Stimulated activated naive B cell treated with anti-CD40 and anti-IgM and Interleukin-4, amounts not matched to agents 10 μg/mL and 1 μg/mL and 100 μg/mL, for 72 hours (primary cell): ENCODE measurements around the gene CEP85.
A peak's percentile ranks its signal among the peaks of the same experiment; 100 is the strongest.
"Not testable (repeated sequence)": the region's sequence is repeated elsewhere in the genome, so short reads cannot be mapped to it uniquely, and the experiment has no call there.

Source experiments
- ATAC-seq, 2 donors: fragments of 150-1000 bp; cut with Tn5 transposase; replicated peaks; 2 replicates each; pipeline ENCODE4 v1.10.0; 2021; ENCODE audit warnings: moderate library complexity in 1 of 2
- DNase-seq: peaks from one replicate; pipeline ENCODE4 v3.0.0; 2021
- H3K27ac Mint-ChIP-seq: one replicate; pipeline ENCODE4 v1.8.0; 2022; ENCODE audit warnings: mild to moderate bottlenecking, mixed read lengths
- H3K27me3 Mint-ChIP-seq, 2 donors: one replicate each; pipeline ENCODE4 v1.8.0; 2022; ENCODE audit warnings: mixed read lengths in 2 of 2
- H3K36me3 Mint-ChIP-seq, 2 donors: one replicate each; pipeline ENCODE4 v1.8.0; 2022; ENCODE audit warnings: mixed read lengths in 2 of 2, mild to moderate bottlenecking in 1 of 2
- H3K4me1 Mint-ChIP-seq, 2 donors: one replicate each; pipeline ENCODE4 v1.8.0; 2022; ENCODE audit warnings: mixed read lengths in 2 of 2, mild to moderate bottlenecking in 1 of 2
- H3K4me3 Mint-ChIP-seq, 2 donors: one replicate each; pipeline ENCODE4 v1.8.0; 2022; ENCODE audit warnings: mild to moderate bottlenecking in 2 of 2, mixed read lengths in 2 of 2, moderate library complexity in 1 of 2
- H3K9me3 Mint-ChIP-seq, 2 donors: one replicate each; pipeline ENCODE4 v1.8.0; 2022; ENCODE audit warnings: mixed read lengths in 2 of 2, mild to moderate bottlenecking in 1 of 2

The CEP85 gene

DNA sequence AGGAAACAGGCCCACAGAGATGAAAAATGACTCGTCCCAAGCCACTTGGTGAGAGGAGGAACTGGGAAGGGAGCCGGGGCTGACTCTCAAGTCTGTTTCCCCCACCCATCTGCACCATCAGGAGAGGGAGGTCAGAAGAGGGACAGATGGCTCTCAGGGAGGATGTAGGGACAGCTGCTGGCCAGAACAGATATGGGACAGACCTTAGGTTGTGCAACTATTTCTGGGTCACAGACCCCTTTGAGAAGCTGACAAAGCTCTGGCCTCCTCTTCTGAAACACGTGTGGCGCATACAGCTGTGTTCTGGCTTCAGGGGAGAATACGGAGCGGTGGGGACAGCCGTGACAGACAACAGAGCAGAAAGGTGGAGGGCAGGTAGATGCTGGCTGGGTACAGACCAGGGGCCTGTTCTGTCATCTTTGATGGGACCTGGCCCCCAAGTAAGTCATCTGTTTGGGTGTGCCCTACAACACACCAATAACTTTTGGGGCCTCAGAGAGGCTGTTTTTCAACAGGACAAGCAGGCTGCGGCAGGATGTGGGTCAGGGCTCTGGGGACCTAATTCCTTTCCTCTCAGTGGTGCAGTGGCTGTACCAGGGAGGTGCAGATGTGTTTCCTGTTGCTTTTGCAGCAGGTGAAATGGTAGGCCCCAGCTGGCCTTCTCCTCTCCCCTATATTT is 53.2 kb downstream of the CEP85 start:
- peaks cover 22 to 43% of the 10 kb centered on the region in 2 donors for H3K36me3 Mint-ChIP-seq
- H3K4me3 Mint-ChIP-seq: peak overlapping the region; percentile 64 to 71
- ATAC-seq: peak; percentile 24 to 28
- DNase-seq: peak; percentile 62
- H3K27me3 Mint-ChIP-seq: no peaks in the 10 kb centered on the region
- peaks cover 0 to 2% of the 10 kb centered on the region in 2 donors for H3K9me3 Mint-ChIP-seq
- H3K4me1 Mint-ChIP-seq: peaks cover 90 to 92% of the 10 kb centered on the region in 2 donors
- H3K27ac Mint-ChIP-seq: peak overlapping the region; percentile 98

DNA sequence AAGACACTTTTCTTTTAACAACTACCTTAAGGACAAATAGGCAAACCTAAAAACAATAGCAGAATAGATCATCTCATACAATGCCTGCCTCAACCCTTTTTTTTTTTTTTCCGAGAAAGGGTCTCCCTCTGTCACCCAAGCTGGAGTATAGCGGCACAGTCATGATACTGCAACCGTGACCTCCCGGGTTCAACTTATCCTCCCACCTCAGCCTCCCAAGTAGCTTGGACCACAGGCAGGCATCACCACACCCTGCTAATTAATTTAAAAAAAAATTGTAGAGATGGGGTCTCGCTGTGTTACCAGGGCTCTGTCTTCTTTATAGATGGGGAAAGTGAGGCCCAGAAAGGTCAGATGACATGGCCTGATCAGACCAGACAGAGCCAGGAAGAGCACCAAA is 53.8 kb downstream of the CEP85 start:
- DNase-seq: no peak
- H3K36me3 Mint-ChIP-seq: peaks cover 21 to 42% of the 10 kb centered on the region in 2 donors

DNA sequence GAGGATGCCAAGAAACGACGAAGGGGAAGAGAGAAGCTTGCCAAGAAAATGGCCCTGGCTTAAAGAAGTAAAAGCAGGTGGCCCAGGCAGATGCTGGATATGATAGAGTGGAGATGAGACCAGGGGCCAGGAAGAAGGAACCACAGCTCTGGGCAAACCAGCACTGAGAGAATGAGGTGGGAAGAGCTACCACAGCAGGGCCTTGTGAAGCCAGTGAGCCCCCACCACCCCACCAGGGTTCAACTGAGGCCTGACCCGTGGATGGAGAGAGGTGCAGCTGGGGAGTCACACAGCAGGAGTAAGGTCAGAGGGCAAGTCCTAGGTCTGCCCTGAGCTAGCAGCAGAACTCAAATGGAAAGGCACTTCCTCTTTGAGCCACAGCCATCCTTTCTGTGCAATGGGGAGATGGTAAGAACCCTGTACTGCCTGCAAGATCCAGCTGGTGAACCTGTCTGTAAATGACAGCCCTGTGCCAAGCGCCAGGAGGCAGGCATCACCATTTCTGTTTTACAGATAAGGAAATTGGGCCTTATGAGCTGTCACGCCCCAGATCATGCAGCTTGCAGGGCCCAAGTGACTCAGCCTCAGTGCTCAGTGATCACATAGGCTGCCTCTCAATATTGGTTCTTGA is 54.4 kb downstream of the CEP85 start:
- H3K4me3 Mint-ChIP-seq: peak overlapping the region in 1 of 2 donors; percentile 70
- peaks cover 0 to 2% of the 10 kb centered on the region in 2 donors for H3K9me3 Mint-ChIP-seq
- peaks cover 15 to 40% of the 10 kb centered on the region in 2 donors for H3K36me3 Mint-ChIP-seq
- peaks cover 87 to 95% of the 10 kb centered on the region in 2 donors for H3K4me1 Mint-ChIP-seq
- peak; percentile 26 to 27 for ATAC-seq
- DNase-seq: peak; percentile 56
- no peaks in the 10 kb centered on the region for H3K27me3 Mint-ChIP-seq
- H3K27ac Mint-ChIP-seq: peak overlapping the region; percentile 98

More for the DNA sequence above, 53.8 kb downstream of the CEP85 start:
- H3K9me3 Mint-ChIP-seq: peaks cover 0 to 2% of the 10 kb centered on the region in 2 donors
- peak overlapping the region; percentile 64 to 71 for H3K4me3 Mint-ChIP-seq
- ATAC-seq: no peak
- no peaks in the 10 kb centered on the region for H3K27me3 Mint-ChIP-seq
- H3K27ac Mint-ChIP-seq: peak overlapping the region; percentile 98
- peaks cover 89 to 95% of the 10 kb centered on the region in 2 donors for H3K4me1 Mint-ChIP-seq

DNA sequence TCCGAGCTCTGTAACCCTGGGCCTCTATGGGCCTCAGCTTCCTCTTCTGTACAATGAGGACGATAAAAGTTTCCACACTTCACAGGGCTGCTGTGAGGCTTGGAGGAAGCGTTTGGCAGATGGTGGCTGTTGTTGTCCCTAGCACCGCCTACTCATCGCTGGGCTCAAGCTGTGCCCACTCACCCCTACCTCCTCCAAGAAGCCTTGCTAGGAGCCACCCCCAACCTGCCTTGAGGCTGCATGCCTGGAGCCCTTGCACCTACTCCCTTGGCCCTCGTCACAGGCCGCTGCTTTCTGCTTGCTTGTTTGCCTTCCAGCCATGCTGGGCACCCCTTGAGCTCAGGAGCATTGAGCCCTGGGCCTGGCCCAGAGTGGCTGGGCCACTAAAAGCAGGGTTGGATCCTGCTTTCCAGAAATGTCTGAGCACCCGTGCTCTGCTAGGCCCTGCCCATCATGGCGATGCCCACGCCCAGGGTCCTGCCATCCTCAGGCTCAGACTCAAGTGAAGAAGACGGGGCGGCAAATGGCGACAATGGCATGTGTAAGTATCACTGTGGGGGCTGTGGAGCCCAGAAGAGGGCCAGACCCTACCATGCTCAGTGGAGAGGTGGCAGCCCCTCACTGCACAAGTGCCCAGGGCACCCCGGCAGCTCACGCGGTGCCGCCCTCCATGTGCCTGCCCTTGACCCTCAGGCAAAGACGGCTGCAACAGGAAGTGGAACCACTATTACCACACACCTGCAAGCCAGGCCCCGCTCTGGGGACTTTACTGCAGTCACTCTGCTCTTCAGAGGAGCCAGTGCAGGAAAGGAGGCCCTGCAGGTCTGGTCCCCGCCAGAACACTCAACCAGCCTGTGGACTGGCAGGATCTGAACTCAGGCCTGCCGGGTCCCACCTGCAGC is 55.4 kb downstream of the CEP85 start:
- peaks cover 12 to 31% of the 10 kb centered on the region in 2 donors for H3K36me3 Mint-ChIP-seq
- peak overlapping the region; percentile 98 for H3K27ac Mint-ChIP-seq
- DNase-seq (peak; percentile 73), ATAC-seq (peak; percentile 53 to 65)
- H3K4me3 Mint-ChIP-seq: peak overlapping the region; percentile 64 to 70
- H3K27me3 Mint-ChIP-seq: no peaks in the 10 kb centered on the region
- H3K9me3 Mint-ChIP-seq: peaks cover 0 to 2% of the 10 kb centered on the region in 2 donors
- peaks cover 79 to 89% of the 10 kb centered on the region in 2 donors for H3K4me1 Mint-ChIP-seq

DNA sequence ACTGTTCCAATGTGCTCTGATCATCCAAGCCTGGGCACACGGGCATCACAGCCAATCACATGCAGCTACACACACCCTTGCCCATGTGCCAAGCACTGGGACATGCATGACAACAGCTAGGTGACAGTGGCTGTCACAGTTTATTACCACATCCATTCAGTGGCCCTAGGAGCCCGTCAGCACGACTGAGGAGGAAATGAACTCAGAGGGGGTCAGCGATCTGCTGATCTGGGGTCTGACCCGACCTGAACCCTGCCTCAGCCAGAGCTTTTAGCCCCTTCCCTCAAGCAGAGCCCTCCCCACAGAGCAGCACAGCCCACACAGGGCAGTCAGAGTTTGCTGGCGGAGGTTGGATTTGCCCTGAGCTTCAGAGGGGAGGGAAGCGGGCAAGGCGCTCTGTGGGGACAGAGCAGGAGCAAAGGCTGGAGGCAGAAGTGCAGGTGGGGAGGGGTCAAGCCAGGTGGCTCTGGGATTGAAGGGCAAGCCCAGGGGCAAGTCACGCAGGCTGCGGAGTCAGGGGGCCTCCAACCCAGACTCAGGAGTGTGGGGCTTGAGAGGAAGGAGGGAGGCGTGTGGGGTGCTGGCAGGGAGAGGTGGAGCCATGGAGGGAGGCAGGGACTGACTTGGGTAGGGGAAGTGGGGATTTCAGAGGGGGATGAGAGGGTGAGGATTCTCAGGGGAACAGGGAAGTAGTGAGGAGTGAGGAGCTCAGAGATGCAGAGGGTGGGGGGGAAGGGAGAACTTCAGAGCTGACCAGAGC is 56.3 kb downstream of the CEP85 start:
- H3K27me3 Mint-ChIP-seq: no peaks in the 10 kb centered on the region
- peaks cover 6 to 23% of the 10 kb centered on the region in 2 donors for H3K36me3 Mint-ChIP-seq
- H3K27ac Mint-ChIP-seq: peak overlapping the region; percentile 98
- no peaks in the 10 kb centered on the region for H3K9me3 Mint-ChIP-seq
- DNase-seq (no peak), ATAC-seq (peak; percentile 11 to 17)
- peak overlapping the region; percentile 64 to 70 for H3K4me3 Mint-ChIP-seq
- peaks cover 70 to 80% of the 10 kb centered on the region in 2 donors for H3K4me1 Mint-ChIP-seq

DNA sequence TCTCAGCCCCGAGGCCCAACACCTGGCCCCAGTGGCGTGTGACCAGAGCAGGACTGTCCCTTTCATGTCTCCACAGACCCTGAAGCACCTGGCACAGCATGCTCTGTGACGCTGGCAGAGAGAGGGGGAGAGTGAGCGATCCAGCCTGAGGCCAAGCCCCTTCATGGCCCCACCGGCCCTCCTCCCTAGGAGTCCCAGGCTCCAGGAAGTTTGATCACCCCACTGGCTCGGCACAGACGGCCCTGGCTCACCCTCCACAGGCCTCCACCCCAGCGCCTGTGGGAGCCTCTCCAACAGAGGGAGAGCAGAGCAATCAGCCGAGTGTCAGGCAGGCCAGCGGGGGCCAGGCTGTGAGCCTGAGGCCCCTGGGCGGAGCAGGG is 56.9 kb downstream of the CEP85 start:
- Mint-ChIP-seq H3K4me3 (peak overlapping the region; percentile 64 to 70), H3K36me3 (peaks cover 6 to 24% of the 10 kb centered on the region in 2 donors), H3K9me3 (no peaks in the 10 kb centered on the region), H3K27ac (peak overlapping the region; percentile 98), H3K4me1 (peaks cover 70 to 75% of the 10 kb centered on the region in 2 donors), H3K27me3 (no peaks in the 10 kb centered on the region)
- ATAC-seq: peak; percentile 12 to 15
- DNase-seq: peak; percentile 34

DNA sequence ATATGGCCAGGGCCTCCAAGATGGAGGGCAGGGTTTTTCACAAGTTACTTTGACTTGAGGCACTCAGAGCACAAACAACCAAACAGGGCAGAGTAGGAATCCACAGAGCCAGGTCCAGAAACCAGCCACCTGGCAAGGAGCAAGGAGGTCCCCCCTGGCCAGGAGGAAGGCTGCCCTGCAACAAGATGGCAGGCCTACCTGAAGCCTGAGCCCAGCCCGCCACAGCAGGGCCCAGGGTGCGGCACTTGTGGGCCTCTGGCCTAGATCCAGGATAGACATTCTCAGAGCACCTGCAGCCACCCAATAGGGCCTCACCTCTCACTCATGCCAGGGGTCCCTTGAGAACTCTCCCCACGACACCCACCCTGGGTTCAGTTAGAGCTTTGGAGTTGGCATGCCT is 57.4 kb downstream of the CEP85 start:
- Mint-ChIP-seq H3K27me3 (no peaks in the 10 kb centered on the region), H3K4me3 (peak overlapping the region in 1 of 2 donors; percentile 44), H3K27ac (peak overlapping the region; percentile 98), H3K36me3 (peaks cover 11 to 30% of the 10 kb centered on the region in 2 donors), H3K4me1 (peaks cover 70 to 73% of the 10 kb centered on the region in 2 donors), H3K9me3 (no peaks in the 10 kb centered on the region)
- no peak for ATAC-seq
- no peak for DNase-seq

DNA sequence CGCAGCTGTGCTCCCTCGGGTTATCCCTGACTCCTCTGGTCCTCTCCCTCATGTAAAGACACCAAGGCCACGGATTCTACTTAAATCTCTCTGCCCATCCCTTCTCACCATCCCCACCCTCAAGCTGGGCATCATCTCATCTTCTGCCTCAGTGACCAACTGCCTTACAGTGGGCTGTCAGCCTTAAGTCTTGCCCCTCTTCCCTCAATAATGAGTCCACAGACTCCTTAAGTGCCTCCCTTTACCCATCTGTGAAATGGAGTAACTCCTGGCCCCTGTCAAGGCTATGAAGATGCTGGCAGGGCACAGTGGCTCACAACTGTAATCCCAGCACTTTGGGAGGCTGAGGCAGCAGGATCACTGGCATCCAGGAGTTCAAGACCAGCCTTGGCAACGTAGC is 57.9 kb downstream of the CEP85 start:
- no peak for ATAC-seq
- Mint-ChIP-seq H3K27ac (peak overlapping the region; percentile 98), H3K36me3 (peaks cover 12 to 30% of the 10 kb centered on the region in 2 donors), H3K27me3 (no peaks in the 10 kb centered on the region), H3K9me3 (no peaks in the 10 kb centered on the region), H3K4me1 (peaks cover 68 to 69% of the 10 kb centered on the region in 2 donors), H3K4me3 (peak overlapping the region in 1 of 2 donors; percentile 20)
- no peak for DNase-seq

DNA sequence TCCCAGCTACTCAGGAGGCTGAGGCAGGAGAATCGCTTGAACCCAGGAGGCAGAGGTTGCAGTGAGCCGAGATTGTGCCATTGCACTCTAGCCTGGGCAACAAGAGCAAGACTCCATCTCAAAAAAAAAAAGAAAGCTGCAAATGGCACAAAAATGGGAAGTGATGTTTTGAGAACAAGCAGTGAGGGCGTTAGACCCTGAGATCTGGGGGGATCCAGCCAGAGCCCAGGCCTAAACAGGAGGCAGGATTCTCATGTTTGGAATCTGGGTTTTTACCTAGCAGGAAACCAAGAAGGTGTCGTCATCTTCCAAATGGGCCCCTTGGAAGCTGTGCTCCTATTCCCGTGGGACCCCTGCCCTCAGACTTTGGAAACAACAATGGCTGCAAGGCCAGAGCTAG is 58.7 kb downstream of the CEP85 start:
- not testable (repeated sequence) for H3K4me3 Mint-ChIP-seq, ATAC-seq, H3K9me3 Mint-ChIP-seq, H3K27me3 Mint-ChIP-seq, DNase-seq
- Mint-ChIP-seq H3K36me3 (peaks cover 12 to 30% of the 10 kb centered on the region in 2 donors), H3K27ac (peak overlapping the region; percentile 82), H3K4me1 (peaks cover 60 to 61% of the 10 kb centered on the region in 2 donors)

DNA sequence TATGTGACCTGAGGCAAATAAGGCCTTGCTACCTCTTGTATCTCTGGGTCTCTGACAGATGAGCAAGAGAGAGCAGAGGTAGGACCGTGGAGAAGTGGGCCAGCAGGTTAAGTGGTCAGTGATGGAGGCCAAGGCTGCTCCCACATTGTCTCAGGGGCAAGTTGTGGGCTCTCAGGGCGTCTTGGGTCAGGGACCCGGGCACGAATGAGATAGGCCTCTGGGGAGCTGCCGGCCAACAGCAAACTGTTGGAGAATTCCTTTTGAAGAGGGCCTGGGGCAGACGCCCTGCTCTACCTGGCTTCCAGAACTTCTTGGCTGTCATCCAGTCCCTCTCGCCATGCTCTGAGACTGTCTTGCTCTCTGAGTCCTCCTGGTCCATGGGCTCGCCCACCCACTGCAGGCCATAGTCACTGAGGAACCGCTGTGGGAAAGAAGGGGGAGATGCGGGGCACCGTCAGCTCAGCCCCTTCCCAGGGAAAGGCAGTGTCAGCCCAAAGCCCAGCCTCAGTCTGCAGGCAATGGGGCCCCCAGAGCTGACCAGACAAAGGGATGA is 60.0 kb downstream of the CEP85 start:
- Mint-ChIP-seq H3K27me3 (no peaks in the 10 kb centered on the region), H3K9me3 (no peaks in the 10 kb centered on the region), H3K4me1 (peaks cover 50 to 52% of the 10 kb centered on the region in 2 donors), H3K27ac (no peak overlapping the region), H3K36me3 (peaks cover 12 to 30% of the 10 kb centered on the region in 2 donors), H3K4me3 (no peak overlapping the region)
- DNase-seq: no peak
- ATAC-seq: no peak

DNA sequence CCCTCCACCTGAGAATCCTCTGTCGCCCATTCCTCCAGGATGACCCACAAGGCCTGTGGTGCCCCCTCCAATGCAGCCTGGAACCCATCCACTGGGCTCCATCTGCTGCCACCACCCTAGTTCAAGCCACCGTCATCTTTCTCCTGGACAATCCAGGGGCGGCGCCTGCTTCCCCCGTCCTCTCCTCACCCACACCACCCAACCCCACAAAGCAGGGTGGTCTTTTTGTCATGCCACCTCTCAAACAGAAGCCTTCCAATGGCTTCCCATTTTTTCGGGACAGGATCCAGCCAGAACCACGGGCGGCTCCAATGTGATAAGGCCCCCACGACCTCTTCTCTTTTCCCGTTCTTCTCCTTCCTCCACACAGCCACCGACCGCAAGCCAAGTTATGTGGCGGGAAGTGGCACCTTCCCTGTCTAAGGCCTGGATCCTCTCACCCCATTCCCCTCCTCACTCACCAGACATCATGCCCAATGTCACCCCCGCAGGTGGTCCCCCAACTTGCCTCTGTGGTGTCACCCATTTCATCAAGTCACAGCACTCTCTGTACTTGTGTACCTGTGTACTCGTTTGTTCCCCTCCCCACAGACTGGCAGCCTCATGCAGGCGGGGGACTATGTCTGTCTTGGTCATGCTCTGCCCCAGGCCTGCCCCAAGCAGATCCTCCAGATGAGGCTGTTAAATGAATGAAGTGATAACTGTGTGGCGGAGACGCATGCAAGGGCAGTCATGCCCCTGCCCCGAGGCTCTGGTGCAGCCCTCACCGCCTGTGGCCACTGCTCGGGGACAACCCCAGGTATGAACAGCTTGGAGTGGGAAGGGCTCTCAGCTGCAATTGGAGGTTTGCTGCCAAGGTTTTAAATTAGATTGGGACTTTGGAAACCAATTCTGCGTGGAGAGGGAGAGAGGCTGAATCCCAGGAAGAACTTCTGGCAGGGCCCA is 61.5 kb downstream of the CEP85 start:
- peaks cover 18 to 31% of the 10 kb centered on the region in 2 donors for H3K36me3 Mint-ChIP-seq
- H3K4me1 Mint-ChIP-seq: peaks cover 47 to 52% of the 10 kb centered on the region in 2 donors
- DNase-seq (no peak), ATAC-seq (no peak)
- no peaks in the 10 kb centered on the region for H3K9me3 Mint-ChIP-seq
- H3K27ac Mint-ChIP-seq: no peak overlapping the region
- H3K4me3 Mint-ChIP-seq: no peak overlapping the region
- no peaks in the 10 kb centered on the region for H3K27me3 Mint-ChIP-seq

DNA sequence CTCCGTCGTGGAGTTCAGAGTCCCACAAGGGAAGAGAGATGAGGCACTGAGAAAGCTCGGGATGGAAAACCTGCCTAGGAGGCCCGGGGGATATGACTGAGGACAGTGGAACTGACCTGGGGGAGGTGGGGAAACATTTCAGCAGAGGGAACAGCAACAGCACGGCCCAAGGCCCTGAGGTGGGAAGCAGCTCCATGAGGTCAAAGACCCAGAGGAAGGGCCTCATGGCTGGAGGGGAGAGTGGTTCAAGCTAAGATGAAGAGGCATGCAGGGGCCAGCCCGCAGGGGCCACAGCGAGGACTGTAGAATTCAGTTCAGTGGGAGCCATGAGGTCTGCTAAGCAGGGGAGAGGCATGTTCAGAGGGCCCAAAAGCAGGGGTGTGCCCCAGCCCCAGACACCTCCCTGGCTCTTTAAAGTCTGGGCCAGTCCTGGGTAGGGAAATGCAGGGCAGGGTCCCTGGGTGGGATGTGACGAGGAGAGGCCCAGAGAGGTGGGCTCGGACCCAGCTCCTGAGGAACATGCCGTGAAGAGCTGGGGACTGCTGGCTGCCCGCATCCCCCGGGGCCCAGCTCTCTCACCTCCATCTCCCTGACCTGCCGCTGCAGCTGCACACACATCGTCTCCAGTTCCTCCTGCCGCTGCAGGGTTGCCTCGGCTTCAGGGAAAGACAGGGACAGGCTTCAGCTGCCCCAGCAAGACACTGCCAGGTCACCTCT is 62.5 kb downstream of the CEP85 start:
- no peaks in the 10 kb centered on the region for H3K9me3 Mint-ChIP-seq
- no peak for ATAC-seq
- H3K4me3 Mint-ChIP-seq: no peak overlapping the region
- no peaks in the 10 kb centered on the region for H3K27me3 Mint-ChIP-seq
- peaks cover 25 to 38% of the 10 kb centered on the region in 2 donors for H3K36me3 Mint-ChIP-seq
- no peak for DNase-seq
- peaks cover 43 to 52% of the 10 kb centered on the region in 2 donors for H3K4me1 Mint-ChIP-seq
- H3K27ac Mint-ChIP-seq: peak overlapping the region; percentile 31
